ENCODE data around the gene ULK3. TPM values are rescaled to one million over a fixed set of nuclear protein-coding genes. Genes with fewer than 3 reads are reported as not detected.

Gene ULK3
- total RNA-seq, 1 experiment from 2014 or later, result 38.9 TPM

- no peaks in the 10 kb centered on the region for H3K36me3 Mint-ChIP-seq
- H3K4me1 Mint-ChIP-seq, result peaks cover 20% of the 10 kb centered on the region
- DNase-seq (ENCODE audit: low spot score) (no peak), ATAC-seq (peak; percentile 61)
- ChIA-PET POLR2A (no interaction called here), CTCF (interaction anchor here (0.6 to 4.0 kb wide), 11 partner anchors 8 to 133 kb away, joined by 3 to 13 read pairs (median 6); partner anchors contain the start of genes CPLX3 and ULK3)
- H3K27ac Mint-ChIP-seq, result peak overlapping the region; percentile 79
- H3K4me3 Mint-ChIP-seq, result no peak overlapping the region
- no peaks in the 10 kb centered on the region for H3K9me3 Mint-ChIP-seq
- no peaks in the 10 kb centered on the region; the same call in 1 of the 2 replicates for H3K27me3 Mint-ChIP-seq (ENCODE audit: low read depth)
- TF ChIP-seq SP1 (CRISPR knock-in tag; conservative IDR thresholded peaks at IDR 0.05) (no peak), FOXK1 (CRISPR knock-in tag; IDR thresholded peaks at IDR 0.05) (no peak), CBFB (CRISPR knock-in tag; IDR thresholded peaks at IDR 0.05; ENCODE audit: low read depth) (no peak), ZNF416 (CRISPR knock-in tag; IDR thresholded peaks at IDR 0.05) (no peak), MYBL2 (CRISPR knock-in tag; IDR thresholded peaks at IDR 0.05) (no peak), PRDM15 (CRISPR knock-in tag; IDR thresholded peaks at IDR 0.05) (no peak), ZNF317 (CRISPR knock-in tag; IDR thresholded peaks at IDR 0.05; ENCODE audit: borderline replicate concordance, low read depth) (no peak), ESRRA (CRISPR knock-in tag; IDR thresholded peaks at IDR 0.05; ENCODE audit: borderline replicate concordance) (no peak), CTCF (IDR thresholded peaks at IDR 0.05) (no peak), ZBTB43 (CRISPR knock-in tag; IDR thresholded peaks at IDR 0.05) (no peak), NR3C1 (CRISPR knock-in tag; conservative IDR thresholded peaks at IDR 0.05; ENCODE audit: low read depth) (no peak), GTF2I (CRISPR knock-in tag; conservative IDR thresholded peaks at IDR 0.05) (no peak)
Measured at GRCh38 chr15:74817370-74817737, 25.6 kb downstream of the ULK3 start.

GRCh38 chr15:74816624-74817369, 26.2 kb downstream of the ULK3 start:
- POLR2A ChIA-PET, result no interaction called here
- Mint-ChIP-seq H3K4me1 (peaks cover 19% of the 10 kb centered on the region), H3K27me3 (ENCODE audit: low read depth) (no peaks in the 10 kb centered on the region; the same call in 1 of the 2 replicates), H3K4me3 (no peak overlapping the region), H3K9me3 (no peaks in the 10 kb centered on the region), H3K27ac (0 out of 2 replicates have a peak overlapping the region, but pooled peaks have one; percentile 1), H3K36me3 (no peaks in the 10 kb centered on the region)
- DNase-seq (ENCODE audit: low spot score), result no peak
- ATAC-seq, result no peak
- CTCF ChIA-PET, result interaction anchor here (0.6 to 4.0 kb wide), 13 partner anchors 8 to 134 kb away, joined by 3 to 13 read pairs (median 5); partner anchors contain the start of genes CPLX3 and ULK3
- TF ChIP-seq USF2 (CRISPR knock-in tag; IDR thresholded peaks at IDR 0.05) (no peak), NFATC4 (CRISPR knock-in tag; IDR thresholded peaks at IDR 0.05) (no peak), ZNF671 (CRISPR knock-in tag; IDR thresholded peaks at IDR 0.05) (no peak), MXD4 (CRISPR knock-in tag; IDR thresholded peaks at IDR 0.05; ENCODE audit: borderline replicate concordance) (no peak), NR3C1 (CRISPR knock-in tag; conservative IDR thresholded peaks at IDR 0.05; ENCODE audit: low read depth) (no peak), SMAD3 (CRISPR knock-in tag; IDR thresholded peaks at IDR 0.05; ENCODE audit: borderline replicate concordance) (no peak), TEAD1 (CRISPR knock-in tag; IDR thresholded peaks at IDR 0.05) (no peak), TP53 (CRISPR knock-in tag; IDR thresholded peaks at IDR 0.05) (no peak), ERG (CRISPR knock-in tag; IDR thresholded peaks at IDR 0.05) (no peak), PRDM15 (CRISPR knock-in tag; IDR thresholded peaks at IDR 0.05) (no peak)

Measured in WTC11 (cell line).